ENCODE results near the gene FBXO9. TPM values are rescaled to one million over a fixed set of nuclear protein-coding genes. Genes with fewer than 3 reads are reported as not detected.
A peak's percentile ranks its signal among the peaks of the same experiment; 100 is the strongest.

Gene FBXO9
- total RNA-seq = 10 to 100 TPM; 49.7 to 57.9 TPM

- peaks cover 7% of the 10 kb centered on the region for H3K4me1 ChIP-seq
- H3K9me3 ChIP-seq = no peaks in the 10 kb centered on the region
- no peaks in the 10 kb centered on the region for H3K27me3 ChIP-seq
- DNase-seq = peak; percentile 78
- H3K27ac ChIP-seq = peak within 1 kb of the TSS; percentile 92
- TF ChIP-seq CTCF (IDR thresholded peaks at IDR 0.05) = no peak
- peak within 1 kb of the TSS; percentile 92 for H3K4me3 ChIP-seq
- intact Hi-C loops (cut with DNase I) = no loop called here
- peak within 1 kb of the TSS; percentile 95 to 99 for H3K9ac ChIP-seq (ENCODE audit: low read depth in 2 of 2, low read length in 2 of 2)
- no peaks in the 10 kb centered on the region for H3K36me3 ChIP-seq
Measured at GRCh38 chr6:53065266-53066076, at the start of gene FBXO9. Gene FBXO9, plus strand, starts transcription at chr6:53065404. Its CDS starts 386 bp downstream, at chr6:53065790.

- H3K4me3 ChIP-seq = no peak overlapping the region
- intact Hi-C loops (cut with DNase I) = no loop called here
- H3K27me3 ChIP-seq = no peaks in the 10 kb centered on the region
- no peak for DNase-seq
- H3K4me1 ChIP-seq = no peaks in the 10 kb centered on the region
- no peak for TF ChIP-seq CTCF (IDR thresholded peaks at IDR 0.05)
- H3K9me3 ChIP-seq = no peaks in the 10 kb centered on the region
- H3K36me3 ChIP-seq = peaks cover 9% of the 10 kb centered on the region
- H3K27ac ChIP-seq = no peak overlapping the region
- no peak overlapping the region for H3K9ac ChIP-seq (ENCODE audit: low read depth in 2 of 2, low read length in 2 of 2)
Measured at GRCh38 chr6:53015486-53015885, 49.7 kb upstream of the FBXO9 start.

GRCh38 chr6:53018446-53018845 lies 46.8 kb upstream of the FBXO9 start:
- Histone ChIP-seq H3K4me3 (no peak overlapping the region), H3K4me1 (no peaks in the 10 kb centered on the region), H3K36me3 (peaks cover 5% of the 10 kb centered on the region), H3K27ac (no peak overlapping the region), H3K9ac (ENCODE audit: low read depth in 2 of 2, low read length in 2 of 2) (no peak overlapping the region), H3K27me3 (no peaks in the 10 kb centered on the region), H3K9me3 (no peaks in the 10 kb centered on the region)
- no peak for DNase-seq
- no peak for TF ChIP-seq CTCF (IDR thresholded peaks at IDR 0.05)
- intact Hi-C loops (cut with DNase I) = no loop called here

GRCh38 chr6:53020005-53020744 lies 45.0 kb upstream of the FBXO9 start:
- intact Hi-C loops (cut with DNase I) = no loop called here

GRCh38 chr6:53023323-53023722 lies 41.9 kb upstream of the FBXO9 start:
- no peak for DNase-seq
- intact Hi-C loops (cut with DNase I) = no loop called here
- H3K36me3 ChIP-seq = no peaks in the 10 kb centered on the region
- H3K9me3 ChIP-seq = no peaks in the 10 kb centered on the region
- TF ChIP-seq CTCF (IDR thresholded peaks at IDR 0.05) = no peak
- H3K27ac ChIP-seq = no peak overlapping the region
- no peaks in the 10 kb centered on the region for H3K27me3 ChIP-seq
- no peak overlapping the region for H3K4me3 ChIP-seq
- no peaks in the 10 kb centered on the region for H3K4me1 ChIP-seq
- no peak overlapping the region for H3K9ac ChIP-seq (ENCODE audit: low read depth in 2 of 2, low read length in 2 of 2)

More at GRCh38 chr6:53020005-53020744, 45.0 kb upstream of the FBXO9 start:
- no peak for TF ChIP-seq CTCF (IDR thresholded peaks at IDR 0.05)
- Histone ChIP-seq H3K4me1 (no peaks in the 10 kb centered on the region), H3K9me3 (no peaks in the 10 kb centered on the region), H3K36me3 (peaks cover 5% of the 10 kb centered on the region), H3K9ac (ENCODE audit: low read depth in 2 of 2, low read length in 2 of 2) (no peak overlapping the region), H3K27me3 (no peaks in the 10 kb centered on the region), H3K4me3 (no peak overlapping the region), H3K27ac (no peak overlapping the region)
- DNase-seq = no peak

Measured in colonic mucosa (tissue), 4 donors.